NCI-H2107 treated with DMSO at 0.1 percent for 48 hours (cell line): ENCODE data around the gene EED.
"Not testable (repeated sequence)": the region's sequence is repeated elsewhere in the genome, so short reads cannot be mapped to it uniquely, and the experiment has no call there.

Experiments
- DNase-seq: peaks from one replicate; lab custom pipeline; 2025; ENCODE audit not compliant: unreplicated experiment; lab: John Stamatoyannopoulos, UW

EED gene

DNA sequence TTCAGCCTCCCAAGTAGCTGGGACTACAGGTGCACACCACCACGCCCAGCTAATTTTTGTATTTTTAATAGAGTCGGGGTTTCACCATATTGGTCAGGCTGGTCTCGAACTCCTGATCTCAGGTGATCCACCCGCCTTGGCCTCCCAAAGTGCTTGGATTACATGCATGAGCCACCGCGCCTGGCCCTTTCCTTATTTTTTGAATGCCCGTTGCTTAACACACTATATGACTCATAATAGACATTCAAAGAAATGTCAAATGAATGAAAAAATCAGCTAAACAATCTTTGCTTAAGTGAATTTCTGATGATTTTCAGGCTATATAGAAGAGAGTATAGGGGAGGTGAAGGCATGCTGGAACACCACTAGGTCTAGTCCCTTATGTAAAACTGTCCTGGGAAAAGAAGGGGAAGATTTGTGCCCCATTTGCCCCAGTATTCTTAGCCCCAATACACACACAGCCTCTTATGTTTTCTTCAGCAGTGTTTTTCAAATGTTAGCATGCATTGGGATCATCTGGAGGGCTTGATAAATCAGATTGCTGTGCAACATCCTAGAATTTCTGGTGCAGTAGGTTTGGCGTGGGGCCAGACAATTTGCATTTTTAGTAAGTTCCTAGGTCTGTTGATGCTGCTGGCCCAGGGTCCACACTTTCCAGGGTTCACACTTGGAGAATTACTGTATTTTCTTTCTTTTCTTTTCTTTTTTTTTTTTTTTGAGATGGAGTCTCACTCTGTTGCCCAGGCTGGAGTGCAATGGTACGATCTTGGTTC, 45.1 kb downstream of the EED start:
- not testable (repeated sequence) for DNase-seq

DNA sequence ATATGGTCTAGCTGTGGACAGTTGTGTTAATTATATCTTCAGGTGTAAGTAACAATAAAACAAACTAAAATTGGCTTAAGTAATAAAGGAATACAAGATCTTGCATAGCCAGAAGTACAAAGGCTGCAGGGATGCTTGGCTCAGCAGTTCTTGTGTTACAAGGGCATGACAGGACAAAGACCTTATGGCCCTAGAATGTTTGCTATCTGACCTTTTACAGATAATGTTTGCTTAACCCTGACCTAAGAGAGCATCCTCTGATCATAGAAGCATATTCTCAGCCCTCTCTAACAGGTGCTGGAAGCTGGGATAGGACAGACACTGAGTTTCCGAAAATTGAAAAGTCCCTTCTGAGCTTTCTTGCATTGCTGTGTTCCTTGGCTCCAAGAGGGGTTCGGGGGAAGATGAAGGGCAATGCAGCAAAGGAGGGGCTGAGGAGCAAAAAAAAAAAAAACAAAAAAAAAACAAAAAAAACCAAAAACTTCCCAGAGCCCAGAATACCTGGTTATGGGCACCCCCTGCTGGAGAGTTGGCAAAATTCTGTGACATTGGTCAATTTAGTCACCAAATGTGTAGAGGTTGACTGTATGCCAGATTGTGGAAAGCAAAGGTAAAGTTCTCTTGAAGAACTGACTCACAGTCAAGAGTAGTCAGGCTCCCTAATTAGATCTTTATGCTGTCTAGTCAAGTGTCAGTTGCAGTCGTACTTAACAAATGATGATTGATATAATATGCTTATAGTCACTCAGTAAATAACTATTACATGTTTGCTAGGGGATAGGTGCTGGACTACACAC, 47.1 kb downstream of the EED start:
- peak; percentile 37 for DNase-seq

DNA sequence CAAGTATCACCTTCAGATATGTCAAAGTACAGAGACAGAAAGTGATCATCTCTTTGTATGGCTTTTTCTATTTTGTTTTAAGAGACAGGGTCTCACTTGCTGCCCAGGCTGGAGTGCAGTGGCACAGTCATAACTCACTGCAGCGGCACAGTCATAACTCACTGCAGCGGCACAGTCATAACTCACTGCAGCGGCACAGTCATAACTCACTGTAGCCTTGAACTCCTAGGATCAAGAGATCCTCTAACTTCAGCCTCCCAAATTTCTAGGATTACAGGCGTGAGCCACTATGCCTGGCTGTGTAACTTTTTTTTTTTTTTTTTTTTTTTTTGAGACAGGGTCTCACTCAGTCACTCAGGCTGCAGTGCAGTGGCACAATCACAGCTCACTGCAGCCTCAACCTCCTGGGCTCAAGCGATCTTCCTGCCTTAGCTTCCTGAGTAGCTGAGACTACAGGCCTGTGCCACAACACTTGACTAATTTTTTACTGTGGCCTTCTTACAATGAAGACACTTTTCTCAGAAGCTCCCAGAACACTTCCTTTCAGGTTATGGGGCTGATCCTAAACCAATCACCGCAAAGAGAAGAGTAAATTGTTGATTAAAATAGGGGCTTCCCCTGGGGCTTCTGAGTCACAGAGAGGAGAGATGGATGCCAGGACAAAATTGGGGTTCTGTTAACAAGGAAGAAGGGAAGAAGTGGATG, 48.5 kb downstream of the EED start:
- no peak for DNase-seq

DNA sequence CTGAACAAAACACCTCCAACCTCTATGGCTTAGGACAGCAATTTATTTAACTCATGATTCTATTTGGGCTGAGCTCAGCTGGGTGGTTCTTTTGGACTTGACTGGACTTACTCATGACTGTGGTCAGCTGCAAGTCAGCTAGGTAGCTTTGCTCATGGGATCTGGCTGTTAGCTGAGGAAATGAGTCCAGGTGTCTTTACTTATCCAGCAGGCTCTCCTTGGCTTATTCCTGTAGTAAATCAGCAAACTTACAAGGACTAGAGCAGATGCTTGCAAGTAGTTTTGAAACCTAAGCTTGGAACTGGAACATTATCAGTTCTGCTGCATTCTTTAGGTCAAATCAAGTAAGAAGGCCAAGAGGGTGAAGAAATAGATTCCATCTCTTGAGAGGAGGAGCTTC, 49.5 kb downstream of the EED start:
- no peak for DNase-seq

DNA sequence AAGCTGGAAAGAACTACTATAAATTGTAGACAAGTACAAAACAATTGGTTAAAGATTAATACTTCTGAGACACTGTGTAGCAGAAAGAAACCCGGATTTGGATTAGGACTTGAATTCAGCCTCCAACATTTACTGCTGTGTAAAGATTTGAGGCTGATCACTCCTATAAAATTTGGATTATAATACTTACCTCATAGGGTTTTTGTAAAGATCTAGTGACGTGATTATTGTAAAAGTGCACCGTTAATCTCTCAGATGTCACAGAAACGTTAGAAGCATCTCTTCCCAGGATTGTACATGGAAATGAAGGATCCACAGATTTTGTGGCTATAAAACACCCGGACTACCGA, 57.2 kb downstream of the EED start:
- DNase-seq = no peak

DNA sequence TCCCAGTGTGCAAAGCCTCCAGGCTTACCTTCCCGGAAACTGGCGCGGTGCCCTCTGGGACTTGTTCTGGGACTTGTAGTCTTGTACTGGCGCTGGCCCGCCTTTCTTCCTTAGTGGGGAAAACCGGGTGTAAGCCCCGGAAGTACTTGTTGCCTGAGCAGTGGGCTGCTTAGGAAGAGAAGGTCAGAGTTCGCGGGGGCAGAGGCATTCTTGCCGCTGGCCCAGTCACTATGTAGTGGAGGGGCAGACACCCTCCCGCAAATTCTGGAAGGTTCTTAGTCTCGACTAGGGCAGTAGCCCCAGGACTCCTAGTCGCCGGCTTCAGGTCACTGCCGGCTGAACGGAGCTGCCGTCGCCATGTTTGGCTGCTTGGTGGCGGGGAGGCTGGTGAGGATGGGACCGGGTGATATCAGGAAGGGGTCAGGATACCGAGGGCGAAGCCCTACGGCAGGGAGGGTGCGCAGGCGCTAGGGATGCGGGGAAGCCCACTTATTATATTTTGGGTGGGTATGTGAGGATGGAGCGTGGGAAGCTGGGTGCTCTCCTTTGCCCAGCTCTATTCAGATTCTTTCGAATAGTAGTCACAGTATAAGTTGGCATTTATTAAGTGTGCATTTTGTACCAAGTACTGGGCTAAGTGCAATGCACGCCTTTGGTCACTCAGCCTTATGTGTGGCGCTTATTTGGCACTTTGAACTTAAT, 57.7 kb downstream of the EED start, which contains the start of gene HIKESHI:
Gene HIKESHI (plus strand): TSS at position 149 of the 702 bp plus-strand sequence. CDS start 209 bp downstream, at position 358.
- DNase-seq = peak; percentile 90

DNA sequence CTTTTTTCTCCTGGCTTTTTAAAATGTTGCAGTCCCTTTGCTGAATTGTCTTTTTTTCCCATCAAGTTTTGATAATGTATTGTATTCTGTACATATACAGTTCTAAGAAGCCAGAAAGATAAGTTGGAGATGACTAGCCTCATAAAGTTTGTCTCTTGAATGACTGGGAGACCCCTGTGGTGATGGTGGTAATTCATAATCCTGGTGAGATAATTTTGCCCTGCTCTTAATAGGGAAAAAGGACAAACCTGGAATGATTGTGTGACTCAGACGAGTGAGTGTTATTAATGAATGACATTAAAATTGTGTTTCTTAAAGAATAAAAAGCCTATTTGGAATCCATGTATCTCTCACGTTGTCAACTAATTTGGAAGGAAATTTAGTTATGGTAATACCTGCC, 58.7 kb downstream of the EED start:
- DNase-seq = no peak

DNA sequence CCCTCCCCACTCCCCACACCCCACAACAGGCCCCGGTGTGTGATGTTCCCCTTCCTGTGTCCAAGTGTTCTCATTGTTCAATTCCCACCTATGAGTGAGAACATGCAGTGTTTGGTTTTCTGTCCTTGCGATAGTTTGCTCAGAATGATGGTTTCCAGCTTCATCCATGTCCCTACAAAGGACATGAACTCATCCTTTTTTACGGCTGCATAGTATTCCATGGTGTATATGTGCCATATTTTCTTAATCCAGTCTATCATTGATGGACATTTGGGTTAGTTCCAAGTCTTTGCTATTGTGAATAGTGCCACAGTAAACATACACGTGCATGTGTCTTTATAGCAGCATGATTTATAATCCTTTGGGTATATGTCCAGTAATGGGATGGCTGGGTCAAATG, 64.2 kb downstream of the EED start:
- not testable (repeated sequence) for DNase-seq

DNA sequence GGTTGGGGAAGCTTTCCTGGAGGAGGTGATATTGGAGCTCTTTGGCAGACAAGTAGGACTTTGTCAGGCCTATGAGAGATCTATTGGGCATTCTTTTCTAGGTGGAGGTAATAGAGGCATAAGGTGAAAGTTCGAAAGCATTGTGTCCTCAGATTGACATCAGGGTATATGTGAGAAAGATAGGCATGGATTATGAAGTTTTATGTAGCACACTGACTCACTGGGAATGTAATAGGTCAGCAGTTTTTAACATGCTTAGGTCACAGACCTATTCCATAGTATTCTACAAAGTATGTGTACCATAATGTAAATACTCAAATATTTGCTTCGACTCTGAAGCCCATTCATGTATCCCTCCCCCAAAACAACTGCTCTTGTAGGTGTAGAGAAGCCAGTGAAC, 69.2 kb downstream of the EED start:
- no peak for DNase-seq

DNA sequence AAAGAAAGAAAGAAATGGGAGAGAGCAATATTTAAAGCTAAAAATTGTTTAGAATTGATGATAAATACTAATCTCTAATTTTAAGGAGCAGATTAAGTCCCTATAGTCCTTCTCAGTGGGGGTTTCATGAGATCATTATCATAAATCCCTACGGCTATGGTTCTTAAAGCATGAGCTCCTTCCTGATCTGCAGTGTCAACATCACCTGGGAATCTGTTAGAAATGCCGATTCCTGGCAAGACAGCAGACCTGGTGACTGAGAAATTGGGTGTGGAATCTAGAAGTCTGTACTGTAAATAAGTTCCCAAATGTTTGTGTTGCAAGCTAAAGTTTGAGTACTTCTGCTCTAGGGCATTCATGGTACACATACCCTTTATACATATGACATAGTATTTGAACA, 70.1 kb downstream of the EED start:
- DNase-seq = no peak
